ENCODE measurements around the gene THAP3. TPM values are rescaled to one million over a fixed set of nuclear protein-coding genes. Genes with fewer than 3 reads are reported as not detected.

Gene THAP3
- total and polyA plus RNA-seq, 9 of the 15 experiments (the other 6 are each of a cell fraction or from before 2014, with no cell fraction given) = 1.9 to 31.2 (median 18.2) TPM

GRCh38 chr1:6603915-6604558, 20.6 kb upstream of the THAP3 start (continued):
- TF ChIP-seq NR2C1 (IDR thresholded peaks at IDR 0.05) (no peak), NR2C1 (tag; IDR thresholded peaks at IDR 0.05) (no peak; the same call in none of the 2 replicates), BCLAF1 (IDR thresholded peaks at IDR 0.05; ENCODE audit: borderline replicate concordance in 1 of 2, control insufficient read depth in 1 of 2, low read depth in 2 of 2, low read length in 1 of 2) (no peak), PHF8 (IDR thresholded peaks at IDR 0.05; ENCODE audit: borderline replicate concordance, low read length) (peak; percentile 12; the same call in 1 of the 2 replicates), MEF2A (IDR thresholded peaks at IDR 0.05; ENCODE audit: control insufficient read depth, low read depth, low read length) (no peak), HIVEP1 (CRISPR knock-in tag; IDR thresholded peaks at IDR 0.05) (no peak), ZC3H8 (IDR thresholded peaks at IDR 0.05) (no peak), RAD21 (CRISPR knock-in tag; conservative IDR thresholded peaks at IDR 0.05 in 1 of 2, IDR thresholded peaks at IDR 0.05 in 1 of 2) (peak in 1 of 2 experiments; percentile 44; a peak in 3 of 4 replicates), PRMT5 (CRISPR knock-in tag; IDR thresholded peaks at IDR 0.05) (no peak), HCFC1 (IDR thresholded peaks at IDR 0.05; ENCODE audit: low read depth, low read length) (peak; percentile 47; the same call in 1 of the 2 replicates), ZBTB34 (CRISPR knock-in tag; IDR thresholded peaks at IDR 0.05) (no peak), MBD1 (CRISPR knock-in tag; IDR thresholded peaks at IDR 0.05) (no peak), HDAC8 (tag; IDR thresholded peaks at IDR 0.05) (peak; percentile 91), NONO (IDR thresholded peaks at IDR 0.05; ENCODE audit: low read depth in 2 of 2, low read length in 1 of 2) (0 out of 4 replicates have a peak, but pooled peaks of 1 of the 2 experiments have one; percentile 20), SRSF1 (IDR thresholded peaks at IDR 0.05; ENCODE audit: low read depth, low read length) (no peak), ZBTB33 (CRISPR knock-in tag; IDR thresholded peaks at IDR 0.05) (no peak), ZNF778 (CRISPR knock-in tag; IDR thresholded peaks at IDR 0.05) (no peak)

Measured in K562 (cell line).